WTC11 (cell line): ENCODE results near the gene CYB561D2.

Experiments
- EMX1 ChIP-seq: fragments of 250-450 bp; sonication (Bioruptor Pico); IDR thresholded peaks from 2 replicates; pipeline ENCODE4 v1.8.0; 2021; ENCODE audit warnings: mild to moderate bottlenecking
- JUN ChIP-seq: sonication (generic); formaldehyde crosslinking; IDR thresholded peaks from 2 replicates; pipeline ENCODE4 v1.8.0; 2023; ENCODE audit warnings: mild to moderate bottlenecking, missing genetic modification reagents
- NR2C2 ChIP-seq: sonication (generic); formaldehyde crosslinking; IDR thresholded peaks from 2 replicates; pipeline ENCODE4 v1.8.0; 2022; ENCODE audit warnings: mild to moderate bottlenecking, missing genetic modification reagents
- RELA ChIP-seq: sonication (generic); formaldehyde crosslinking; IDR thresholded peaks from 2 replicates; pipeline ENCODE4 v1.8.1; 2022; ENCODE audit warnings: missing genetic modification reagents, mild to moderate bottlenecking, borderline replicate concordance
- SMAD3 ChIP-seq: sonication (generic); formaldehyde crosslinking; IDR thresholded peaks from 2 replicates; pipeline ENCODE4 v1.8.0; 2022; ENCODE audit warnings: missing genetic modification reagents, mild to moderate bottlenecking, borderline replicate concordance
- TCF7 ChIP-seq: sonication (generic); formaldehyde crosslinking; IDR thresholded peaks from 2 replicates; pipeline ENCODE4 v1.8.0; 2022; ENCODE audit warnings: mild to moderate bottlenecking, low read depth, missing genetic modification reagents, moderate library complexity
- TEAD4 ChIP-seq: sonication (generic); formaldehyde crosslinking; IDR thresholded peaks from 2 replicates; pipeline ENCODE4 v1.8.0; 2022; ENCODE audit warnings: mild to moderate bottlenecking, missing genetic modification reagents
- ZNF263 ChIP-seq: sonication (generic); formaldehyde crosslinking; IDR thresholded peaks from 2 replicates; pipeline ENCODE4 v1.8.1; 2022; ENCODE audit warnings: low read depth, mild to moderate bottlenecking, moderate library complexity, missing genetic modification reagents
- TF ChIP-seq, protein P1 (sequence below): sonication (generic); formaldehyde crosslinking; IDR thresholded peaks from 2 replicates; pipeline ENCODE4 v1.8.1; 2023; ENCODE audit warnings: mild to moderate bottlenecking, missing genetic modification reagents, moderate library complexity
- TF ChIP-seq, protein P2 (sequence below): sonication (generic); formaldehyde crosslinking; IDR thresholded peaks from 2 replicates; pipeline ENCODE4 v1.8.1; 2023; ENCODE audit warnings: mild to moderate bottlenecking, missing genetic modification reagents
- TF ChIP-seq, protein P3 (sequence below): fragments of 200-600 bp; IDR thresholded peaks from 2 replicates; pipeline ENCODE4 v1.8.0; 2022; ENCODE audit warnings: antibody characterized with exemption
- TF ChIP-seq, protein P4 (sequence below): sonication (generic); formaldehyde crosslinking; IDR thresholded peaks from 2 replicates; pipeline ENCODE4 v1.8.1; 2023; ENCODE audit warnings: mild to moderate bottlenecking, missing genetic modification reagents, moderate library complexity
- TF ChIP-seq, protein P5 (sequence below): sonication (generic); formaldehyde crosslinking; IDR thresholded peaks from 2 replicates; pipeline ENCODE4 v1.8.0; 2022; ENCODE audit warnings: mild to moderate bottlenecking, missing genetic modification reagents
- TF ChIP-seq, protein P6 (sequence below): sonication (generic); formaldehyde crosslinking; IDR thresholded peaks from 2 replicates; pipeline ENCODE4 v1.8.1; 2022; ENCODE audit warnings: mild to moderate bottlenecking, missing genetic modification reagents, moderate library complexity, borderline replicate concordance

DNA sequence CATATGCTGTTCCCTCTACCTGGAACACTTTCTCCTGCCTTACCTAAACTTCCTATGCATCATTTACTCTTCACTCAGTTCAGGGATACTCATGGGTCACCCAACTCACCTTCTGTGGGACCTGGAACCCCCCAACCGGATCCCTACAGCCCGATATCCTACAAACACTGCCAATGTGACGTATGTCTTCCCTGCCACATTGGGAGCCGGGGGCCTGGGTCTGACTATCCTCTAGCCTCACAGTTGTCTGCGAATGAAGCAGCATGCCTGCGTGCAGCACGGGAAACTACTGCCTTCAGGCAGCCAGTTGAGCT, 492 bp upstream of the CYB561D2 start:
- TF ChIP-seq NR2C2 (CRISPR knock-in tag) (no peak), TEAD4 (CRISPR knock-in tag) (no peak), SMAD3 (CRISPR knock-in tag) (no peak), TCF7 (CRISPR knock-in tag) (no peak), JUN (CRISPR knock-in tag) (no peak), EMX1 (no peak), ZNF263 (no peak), RELA (CRISPR knock-in tag) (no peak)
- TF ChIP-seq, protein P1, sequence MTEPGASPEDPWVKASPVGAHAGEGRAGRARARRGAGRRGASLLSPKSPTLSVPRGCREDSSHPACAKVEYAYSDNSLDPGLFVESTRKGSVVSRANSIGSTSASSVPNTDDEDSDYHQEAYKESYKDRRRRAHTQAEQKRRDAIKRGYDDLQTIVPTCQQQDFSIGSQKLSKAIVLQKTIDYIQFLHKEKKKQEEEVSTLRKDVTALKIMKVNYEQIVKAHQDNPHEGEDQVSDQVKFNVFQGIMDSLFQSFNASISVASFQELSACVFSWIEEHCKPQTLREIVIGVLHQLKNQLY (CRISPR knock-in tag), result no peak
- TF ChIP-seq, protein P2, sequence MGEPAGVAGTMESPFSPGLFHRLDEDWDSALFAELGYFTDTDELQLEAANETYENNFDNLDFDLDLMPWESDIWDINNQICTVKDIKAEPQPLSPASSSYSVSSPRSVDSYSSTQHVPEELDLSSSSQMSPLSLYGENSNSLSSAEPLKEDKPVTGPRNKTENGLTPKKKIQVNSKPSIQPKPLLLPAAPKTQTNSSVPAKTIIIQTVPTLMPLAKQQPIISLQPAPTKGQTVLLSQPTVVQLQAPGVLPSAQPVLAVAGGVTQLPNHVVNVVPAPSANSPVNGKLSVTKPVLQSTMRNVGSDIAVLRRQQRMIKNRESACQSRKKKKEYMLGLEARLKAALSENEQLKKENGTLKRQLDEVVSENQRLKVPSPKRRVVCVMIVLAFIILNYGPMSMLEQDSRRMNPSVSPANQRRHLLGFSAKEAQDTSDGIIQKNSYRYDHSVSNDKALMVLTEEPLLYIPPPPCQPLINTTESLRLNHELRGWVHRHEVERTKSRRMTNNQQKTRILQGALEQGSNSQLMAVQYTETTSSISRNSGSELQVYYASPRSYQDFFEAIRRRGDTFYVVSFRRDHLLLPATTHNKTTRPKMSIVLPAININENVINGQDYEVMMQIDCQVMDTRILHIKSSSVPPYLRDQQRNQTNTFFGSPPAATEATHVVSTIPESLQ, result no peak
- TF ChIP-seq, protein P3, sequence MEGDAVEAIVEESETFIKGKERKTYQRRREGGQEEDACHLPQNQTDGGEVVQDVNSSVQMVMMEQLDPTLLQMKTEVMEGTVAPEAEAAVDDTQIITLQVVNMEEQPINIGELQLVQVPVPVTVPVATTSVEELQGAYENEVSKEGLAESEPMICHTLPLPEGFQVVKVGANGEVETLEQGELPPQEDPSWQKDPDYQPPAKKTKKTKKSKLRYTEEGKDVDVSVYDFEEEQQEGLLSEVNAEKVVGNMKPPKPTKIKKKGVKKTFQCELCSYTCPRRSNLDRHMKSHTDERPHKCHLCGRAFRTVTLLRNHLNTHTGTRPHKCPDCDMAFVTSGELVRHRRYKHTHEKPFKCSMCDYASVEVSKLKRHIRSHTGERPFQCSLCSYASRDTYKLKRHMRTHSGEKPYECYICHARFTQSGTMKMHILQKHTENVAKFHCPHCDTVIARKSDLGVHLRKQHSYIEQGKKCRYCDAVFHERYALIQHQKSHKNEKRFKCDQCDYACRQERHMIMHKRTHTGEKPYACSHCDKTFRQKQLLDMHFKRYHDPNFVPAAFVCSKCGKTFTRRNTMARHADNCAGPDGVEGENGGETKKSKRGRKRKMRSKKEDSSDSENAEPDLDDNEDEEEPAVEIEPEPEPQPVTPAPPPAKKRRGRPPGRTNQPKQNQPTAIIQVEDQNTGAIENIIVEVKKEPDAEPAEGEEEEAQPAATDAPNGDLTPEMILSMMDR, result no peak
- TF ChIP-seq, protein P4, sequence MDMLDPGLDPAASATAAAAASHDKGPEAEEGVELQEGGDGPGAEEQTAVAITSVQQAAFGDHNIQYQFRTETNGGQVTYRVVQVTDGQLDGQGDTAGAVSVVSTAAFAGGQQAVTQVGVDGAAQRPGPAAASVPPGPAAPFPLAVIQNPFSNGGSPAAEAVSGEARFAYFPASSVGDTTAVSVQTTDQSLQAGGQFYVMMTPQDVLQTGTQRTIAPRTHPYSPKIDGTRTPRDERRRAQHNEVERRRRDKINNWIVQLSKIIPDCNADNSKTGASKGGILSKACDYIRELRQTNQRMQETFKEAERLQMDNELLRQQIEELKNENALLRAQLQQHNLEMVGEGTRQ (CRISPR knock-in tag), result no peak
- TF ChIP-seq, protein P5, sequence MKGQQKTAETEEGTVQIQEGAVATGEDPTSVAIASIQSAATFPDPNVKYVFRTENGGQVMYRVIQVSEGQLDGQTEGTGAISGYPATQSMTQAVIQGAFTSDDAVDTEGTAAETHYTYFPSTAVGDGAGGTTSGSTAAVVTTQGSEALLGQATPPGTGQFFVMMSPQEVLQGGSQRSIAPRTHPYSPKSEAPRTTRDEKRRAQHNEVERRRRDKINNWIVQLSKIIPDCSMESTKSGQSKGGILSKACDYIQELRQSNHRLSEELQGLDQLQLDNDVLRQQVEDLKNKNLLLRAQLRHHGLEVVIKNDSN (CRISPR knock-in tag), result no peak
- TF ChIP-seq, protein P6, sequence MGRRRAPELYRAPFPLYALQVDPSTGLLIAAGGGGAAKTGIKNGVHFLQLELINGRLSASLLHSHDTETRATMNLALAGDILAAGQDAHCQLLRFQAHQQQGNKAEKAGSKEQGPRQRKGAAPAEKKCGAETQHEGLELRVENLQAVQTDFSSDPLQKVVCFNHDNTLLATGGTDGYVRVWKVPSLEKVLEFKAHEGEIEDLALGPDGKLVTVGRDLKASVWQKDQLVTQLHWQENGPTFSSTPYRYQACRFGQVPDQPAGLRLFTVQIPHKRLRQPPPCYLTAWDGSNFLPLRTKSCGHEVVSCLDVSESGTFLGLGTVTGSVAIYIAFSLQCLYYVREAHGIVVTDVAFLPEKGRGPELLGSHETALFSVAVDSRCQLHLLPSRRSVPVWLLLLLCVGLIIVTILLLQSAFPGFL, result no peak
